GM12878 (cell line): ENCODE measurements around the gene PLAGL2. TPM values are rescaled to one million over a fixed set of nuclear protein-coding genes. Genes with fewer than 3 reads are reported as not detected.
A peak's percentile ranks its signal among the peaks of the same experiment; 100 is the strongest.

ENCODE experiments used
- ATAC-seq: fragments of 200-7000 bp; cut with Tn5 transposase; 3 replicates; pipeline ENCODE4 v1.9.1; 2020; ENCODE audit warnings: mild to moderate bottlenecking, moderate library complexity
- Bru-seq: library from RNA; stranded (reverse); fragments of 400-500 nt; gene quantifications from one replicate; lab custom pipeline; 2021; lab: Mats Ljungman, UMichigan
- BruChase-seq, 2 experiments: library from RNA; stranded (reverse); fragments of 400-500 nt; gene quantifications; one replicate each; lab custom pipeline; 2021; lab: Mats Ljungman, UMichigan
- BruUV-seq: library from RNA; stranded (reverse); fragments of 400-500 nt; replicated peaks from 2 replicates; lab custom pipeline; 2021; lab: Mats Ljungman, UMichigan
- CTCF ChIA-PET: fragments of 300-600 bp; sonication (Branson Sonifier 250); formaldehyde crosslinking; extraction: SDS; loops from one replicate; lab custom pipeline; 2021; ENCODE audit warnings: inconsistent platforms; lab: Yijun Ruan, JAX
- POLR2A ChIA-PET: fragments of 350-600 bp; formaldehyde crosslinking; extraction: SDS; loops from one replicate; lab custom pipeline; 2021; ENCODE audit warnings: inconsistent platforms; lab: Charles Lee
- RAD21 ChIA-PET: fragments of 300-600 bp; sonication (Branson Sonifier 250); formaldehyde crosslinking; loops from one replicate; lab custom pipeline; 2023; ENCODE audit warnings: antibody characterized with exemption; ENCODE audit not compliant: unreplicated experiment; lab: Charles Lee
- SMC1A ChIA-PET: fragments of 300-600 bp; sonication (Branson Sonifier 250); formaldehyde crosslinking; loops from one replicate; lab custom pipeline; 2023; ENCODE audit not compliant: unreplicated experiment, uncharacterized antibody; lab: Charles Lee
- DNase-seq: peaks from one replicate; pipeline ENCODE4 v3.0.0-alpha.2; 2011; ENCODE audit warnings: low read depth, low spot score
- FAIRE-seq: peaks from 3 replicates; lab custom pipeline; 2011; peaks lifted over from hg19 to GRCh38; lab: Jason Lieb, UNC
- H2AFZ ChIP-seq: 2 replicates; pipeline ENCODE4 v1.6.0; 2011; ENCODE audit warnings: low read depth, low read length, control low read depth; ENCODE audit not compliant: control insufficient read depth
- H3K27ac ChIP-seq: 2 replicates; pipeline ENCODE4 v1.5.1; 2011; ENCODE audit warnings: control low read depth; ENCODE audit not compliant: control insufficient read depth, insufficient read depth
- H3K27me3 ChIP-seq, 2 experiments: replicated peaks in 1 of 2; 2 replicates each; pipeline versions ENCODE4 v1.6.0 to v1.6.1; 2011; ENCODE audit warnings: low read length in 1 of 2; ENCODE audit not compliant: control insufficient read depth in 2 of 2, insufficient read depth in 2 of 2
- H3K36me3 ChIP-seq, 2 experiments: 2 replicates each; pipeline ENCODE4 v1.5.1; 2011; ENCODE audit warnings: low read length in 1 of 2; ENCODE audit not compliant: control insufficient read depth in 2 of 2, insufficient read depth in 2 of 2
- H3K4me1 ChIP-seq: 2 replicates; pipeline ENCODE4 v1.6.1; 2011; ENCODE audit warnings: mild to moderate bottlenecking, low read length, moderate library complexity, mixed read lengths; ENCODE audit not compliant: control insufficient read depth, insufficient read depth
- H3K4me2 ChIP-seq: 2 replicates; pipeline ENCODE4 v1.6.0; 2011; ENCODE audit warnings: control low read depth; ENCODE audit not compliant: control insufficient read depth, insufficient read depth
- H3K4me3 ChIP-seq: fragments of 200-600 bp; sonication (generic); 2 replicates; pipeline ENCODE4 v1.5.1; 2016
- H3K79me2 ChIP-seq: 2 replicates; pipeline ENCODE4 v1.6.0; 2011; ENCODE audit warnings: low read length; ENCODE audit not compliant: control insufficient read depth, insufficient read depth
- H3K9ac ChIP-seq: 2 replicates; pipeline ENCODE4 v1.8.0; 2011; ENCODE audit warnings: low read length, control low read depth, mixed read lengths; ENCODE audit not compliant: control insufficient read depth, insufficient read depth
- H3K9me3 ChIP-seq: replicated peaks from 3 replicates; pipeline ENCODE4 v1.5.1; 2011; ENCODE audit warnings: mild to moderate bottlenecking, low read length; ENCODE audit not compliant: control insufficient read depth, insufficient read depth
- H4K20me1 ChIP-seq: 2 replicates; pipeline ENCODE4 v1.6.0; 2011; ENCODE audit not compliant: control insufficient read depth, insufficient read depth
- IKZF1 ChIP-seq: fragments of 450-650 bp; conservative IDR thresholded peaks from 2 replicates; pipeline ENCODE4 v1.6.1; 2017; ENCODE audit warnings: antibody characterized with exemption, mild to moderate bottlenecking
- POLR2AphosphoS5 ChIP-seq: IDR thresholded peaks from 2 replicates; pipeline ENCODE4 v1.6.1; 2011; ENCODE audit warnings: mild to moderate bottlenecking, low read length, inconsistent platforms
- RAD51 ChIP-seq: fragments of 450-650 bp; IDR thresholded peaks from 2 replicates; pipeline ENCODE4 v1.6.1; 2016; ENCODE audit warnings: moderate library complexity, mild to moderate bottlenecking, inconsistent platforms
- RB1 ChIP-seq: fragments of 450-650 bp; formaldehyde crosslinking; IDR thresholded peaks from 2 replicates; pipeline ENCODE4 v1.6.1; 2017; ENCODE audit warnings: mild to moderate bottlenecking, borderline replicate concordance
- SIX5 ChIP-seq: IDR thresholded peaks from 2 replicates; pipeline ENCODE4 v1.6.1; 2011; ENCODE audit warnings: mild to moderate bottlenecking, low read depth, low read length, moderate library complexity; ENCODE audit not compliant: severe bottlenecking
- SMAD5 ChIP-seq: IDR thresholded peaks from 2 replicates; pipeline ENCODE4 v1.6.1; 2016; ENCODE audit warnings: antibody characterized with exemption, low read depth
- SP1 ChIP-seq: IDR thresholded peaks from one replicate; pipeline ENCODE4 v1.6.1; 2011; ENCODE audit warnings: low read depth, low read length
- TAF1 ChIP-seq: IDR thresholded peaks from 2 replicates; pipeline ENCODE4 v1.6.1; 2011; ENCODE audit warnings: mild to moderate bottlenecking, low read depth, low read length, borderline replicate concordance
- YY1 ChIP-seq: IDR thresholded peaks from 2 replicates; pipeline ENCODE4 v1.6.1; 2011; ENCODE audit warnings: low read depth, mild to moderate bottlenecking, low read length
- ZNF622 ChIP-seq: fragments of 450-650 bp; IDR thresholded peaks from 2 replicates; pipeline ENCODE4 v1.6.1; 2017; ENCODE audit warnings: mild to moderate bottlenecking, inconsistent platforms
- WGBS: methylation state at CpG from one replicate; pipeline ENCODE4 v1.1.6; 2016; ENCODE audit warnings: low lambda C conversion rate; ENCODE audit not compliant: insufficient replicate concordance, insufficient coverage; ENCODE audit errors: missing lambda C conversion rate; 5-methylcytosine and 5-hydroxymethylcytosine counted together
- in situ Hi-C: fragments of 300-500 bp; cut with MboI; formaldehyde crosslinking; loops from 9 replicates; pipeline ENCODE4 v1.14.3; 2018; ENCODE audit warnings: mixed read lengths
- intact Hi-C: fragments of 100-400 bp; cut with micrococcal nuclease; formaldehyde crosslinking; loops from one replicate; pipeline ENCODE4 v1.14.2; 2022; ENCODE audit not compliant: unreplicated experiment
- long read RNA-seq, 2 experiments: library from polyadenylated mRNA; unstranded; transcript quantifications; one replicate each; pipeline ENCODE4 v2.0.0, GENCODE V29; 2019 to 2020
- polyA minus RNA-seq, 3 experiments: library from RNA; depleted of rRNA, polyadenylated mRNA; stranded (reverse); fragments of >200 nt; gene quantifications; 2 replicates each; pipeline ENCODE4 v1.2.3, GENCODE V29; 2011
- polyA plus RNA-seq, 11 experiments: library from polyadenylated mRNA; depleted of rRNA in 4 of 11; unstranded in 6 of 11; stranded (reverse) in 5 of 11; fragments of >200 nt; fragmentation: Nextera tagmentation in 4 of 11; fragmentation: Illumina TruSeq in 1 of 11; extraction: Ambion mirVana in 4 of 11; extraction: Trizol in 1 of 11; gene quantifications; 1 replicate in 1 of 11; 2 replicates in 10 of 11; pipeline versions ENCODE4 v1.2.1 to v1.2.3, GENCODE V29; 2011 to 2016; ENCODE audit warnings: inconsistent platforms in 2 of 11, missing spikeins in 2 of 11, low read depth in 1 of 11
- total RNA-seq, 4 experiments: library from RNA; depleted of rRNA in 3 of 4; stranded (reverse); fragments of >200 nt in 3 of 4; fragmentation: Illumina TruSeq in 1 of 4; extraction: Trizol in 1 of 4; gene quantifications; 2 replicates each; pipeline versions ENCODE4 v1.2.1 to v1.2.3, GENCODE V29; 2013 to 2021
- TF ChIP-seq, protein P1 (sequence below): fragments of 450-650 bp; formaldehyde crosslinking; IDR thresholded peaks from 2 replicates; pipeline ENCODE4 v1.5.0; 2022; ENCODE audit warnings: mild to moderate bottlenecking, missing genetic modification characterization
- TF ChIP-seq, protein P2 (sequence below): fragments of 450-650 bp; IDR thresholded peaks from 2 replicates; pipeline ENCODE4 v1.6.1; 2017; ENCODE audit warnings: borderline replicate concordance

The PLAGL2 gene
- 14.3 and 14.4 TPM in 2 replicates for total RNA-seq (2013; cell fraction: nucleolus; rRNA removed)
- 7.3 and 7.8 TPM in 2 replicates for total RNA-seq (2014; rRNA removed)
- total RNA-seq (2014; rRNA removed; fragmentation: Illumina TruSeq; extraction: Trizol) = 8.3 and 8.4 TPM in 2 replicates
- 29.7 and 31.7 TPM in 2 replicates for total RNA-seq (2021)
- polyA plus RNA-seq (2011; ENCODE audit: low read depth) = 10.0 TPM
- 4.5 and 7.4 TPM in 2 replicates for polyA plus RNA-seq (2011; rRNA removed)
- polyA plus RNA-seq (2011; cell fraction: cytosol; rRNA removed) = 12.2 and 16.8 TPM in 2 replicates
- 9.1 and 11.8 TPM in 2 replicates for polyA plus RNA-seq (2011; cell fraction: nucleus; rRNA removed)
- polyA plus RNA-seq (2012) = 14.5 and 15.6 TPM in 2 replicates
- 31.0 and 32.3 TPM in 2 replicates for polyA plus RNA-seq (2014; fragmentation: Illumina TruSeq; extraction: Trizol)
- 1 to 10 TPM; 4.4 to 7.3 TPM for polyA plus RNA-seq (2014; fragmentation: Nextera tagmentation; extraction: Ambion mirVana)
- polyA plus RNA-seq (2014; rRNA removed) = 18.4 and 18.5 TPM in 2 replicates
- polyA plus RNA-seq (2016; fragmentation: Nextera tagmentation; extraction: Ambion mirVana) = 10 to 100 TPM; 18.3 to 21.0 TPM
- polyA minus RNA-seq (2011; rRNA and poly(A)+ RNA removed) = 11.8 and 13.9 TPM in 2 replicates
- 7.6 and 8.5 TPM in 2 replicates for polyA minus RNA-seq (2011; cell fraction: cytosol; rRNA and poly(A)+ RNA removed)
- polyA minus RNA-seq (2011; cell fraction: nucleus; rRNA and poly(A)+ RNA removed) = 5.7 and 10.1 TPM in 2 replicates
- Bru-seq, nascent RNA = percentile 93 among the genes with signal in this experiment
- BruChase-seq, experiment 1, labeled RNA remaining after a 6-hour chase = percentile 78 among the genes with signal in this experiment
- BruChase-seq, experiment 2, labeled RNA remaining after a 2-hour chase = percentile 95 among the genes with signal in this experiment
- long read RNA-seq, experiment 1, full-length matches to known transcripts = 2 of 3 reads
- long read RNA-seq, experiment 1, partial matches to known transcripts = 0 of 3 reads
- long read RNA-seq, experiment 1, other reads (novel, unspliced or antisense) = 1 of 3 reads
- long read RNA-seq, experiment 2, partial matches to known transcripts = 0 of 11 reads
- long read RNA-seq, experiment 2, other reads (novel, unspliced or antisense) = 11 of 11 reads

GRCh38 chr20:32207626-32208498 lies at the start of gene PLAGL2, which contains the start of gene POFUT1:
Gene PLAGL2 (minus strand): TSS chr20:32207743. CDS start chr20:32202178, 5,565 bp downstream.
Gene POFUT1 (plus strand): TSS chr20:32207880. CDS start chr20:32207942, 62 bp downstream.
- BruUV-seq = TSS peak; percentile 76
- Histone ChIP-seq H3K9ac (peak within 1 kb of the TSS; percentile 98), H3K27ac (peak within 1 kb of the TSS; percentile 84), H3K27me3 (no peaks in the 10 kb centered on the region), H3K9me3 (no peaks in the 10 kb centered on the region), H3K79me2 (peaks cover 67% of the 10 kb centered on the region), H2AFZ (peak within 1 kb of the TSS; percentile 73), H3K4me3 (peak within 1 kb of the TSS; percentile 99), H3K4me1 (peaks cover 20% of the 10 kb centered on the region), H3K4me2 (peak within 1 kb of the TSS; percentile 85), H3K36me3 (peaks cover 0 to 3% of the 10 kb centered on the region in 2 experiments; a peak in 2 of 4 replicates), H4K20me1 (no peaks in the 10 kb centered on the region; the same call in 1 of the 2 replicates)
- ChIA-PET RAD21 (interaction anchor here (0.6 to 1.2 kb wide), 2 partner anchors 77 to 388 kb away, joined by 4 to 6 read pairs; no protein-coding TSS in a partner anchor), POLR2A (interaction anchor here (0.6 kb wide), 1 partner anchor 1887 kb away, joined by 7 read pairs; no protein-coding TSS in a partner anchor), SMC1A (interaction anchor here (0.9 kb wide), 1 partner anchor 50 kb away, joined by 3 read pairs; no protein-coding TSS in a partner anchor), CTCF (no interaction called here)
- FAIRE-seq (no peak), ATAC-seq (peak; percentile 92), DNase-seq (peak; percentile 37)
- in situ Hi-C loops (no loop called here), intact Hi-C loops (loop anchor here (2.0 to 5.0 kb wide), 3 partner anchors 79 to 176 kb away; partner anchors contain the start of gene ASXL1)
- WGBS = 2% methylated on average over 48 of the region's 74 CpGs
- TF ChIP-seq YY1 (peak; percentile 88), TAF1 (peak; percentile 98), RB1 (peak; percentile 92), SIX5 (peak; percentile 54), SP1 (peak; percentile 46), SMAD5 (0 out of 2 replicates have a peak, but pooled peaks have one; percentile 55), POLR2AphosphoS5 (peak; percentile 71), RAD51 (no peak), ZNF622 (no peak), IKZF1 (peak; percentile 95)
- TF ChIP-seq, protein P1, sequence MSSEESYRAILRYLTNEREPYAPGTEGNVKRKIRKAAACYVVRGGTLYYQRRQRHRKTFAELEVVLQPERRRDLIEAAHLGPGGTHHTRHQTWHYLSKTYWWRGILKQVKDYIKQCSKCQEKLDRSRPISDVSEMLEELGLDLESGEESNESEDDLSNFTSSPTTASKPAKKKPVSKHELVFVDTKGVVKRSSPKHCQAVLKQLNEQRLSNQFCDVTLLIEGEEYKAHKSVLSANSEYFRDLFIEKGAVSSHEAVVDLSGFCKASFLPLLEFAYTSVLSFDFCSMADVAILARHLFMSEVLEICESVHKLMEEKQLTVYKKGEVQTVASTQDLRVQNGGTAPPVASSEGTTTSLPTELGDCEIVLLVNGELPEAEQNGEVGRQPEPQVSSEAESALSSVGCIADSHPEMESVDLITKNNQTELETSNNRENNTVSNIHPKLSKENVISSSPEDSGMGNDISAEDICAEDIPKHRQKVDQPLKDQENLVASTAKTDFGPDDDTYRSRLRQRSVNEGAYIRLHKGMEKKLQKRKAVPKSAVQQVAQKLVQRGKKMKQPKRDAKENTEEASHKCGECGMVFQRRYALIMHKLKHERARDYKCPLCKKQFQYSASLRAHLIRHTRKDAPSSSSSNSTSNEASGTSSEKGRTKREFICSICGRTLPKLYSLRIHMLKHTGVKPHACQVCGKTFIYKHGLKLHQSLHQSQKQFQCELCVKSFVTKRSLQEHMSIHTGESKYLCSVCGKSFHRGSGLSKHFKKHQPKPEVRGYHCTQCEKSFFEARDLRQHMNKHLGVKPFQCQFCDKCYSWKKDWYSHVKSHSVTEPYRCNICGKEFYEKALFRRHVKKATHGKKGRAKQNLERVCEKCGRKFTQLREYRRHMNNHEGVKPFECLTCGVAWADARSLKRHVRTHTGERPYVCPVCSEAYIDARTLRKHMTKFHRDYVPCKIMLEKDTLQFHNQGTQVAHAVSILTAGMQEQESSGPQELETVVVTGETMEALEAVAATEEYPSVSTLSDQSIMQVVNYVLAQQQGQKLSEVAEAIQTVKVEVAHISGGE = no peak
- TF ChIP-seq, protein P2, sequence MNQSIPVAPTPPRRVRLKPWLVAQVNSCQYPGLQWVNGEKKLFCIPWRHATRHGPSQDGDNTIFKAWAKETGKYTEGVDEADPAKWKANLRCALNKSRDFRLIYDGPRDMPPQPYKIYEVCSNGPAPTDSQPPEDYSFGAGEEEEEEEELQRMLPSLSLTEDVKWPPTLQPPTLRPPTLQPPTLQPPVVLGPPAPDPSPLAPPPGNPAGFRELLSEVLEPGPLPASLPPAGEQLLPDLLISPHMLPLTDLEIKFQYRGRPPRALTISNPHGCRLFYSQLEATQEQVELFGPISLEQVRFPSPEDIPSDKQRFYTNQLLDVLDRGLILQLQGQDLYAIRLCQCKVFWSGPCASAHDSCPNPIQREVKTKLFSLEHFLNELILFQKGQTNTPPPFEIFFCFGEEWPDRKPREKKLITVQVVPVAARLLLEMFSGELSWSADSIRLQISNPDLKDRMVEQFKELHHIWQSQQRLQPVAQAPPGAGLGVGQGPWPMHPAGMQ = no peak
